ENCODE data around the gene NTM.

The NTM gene

DNA sequence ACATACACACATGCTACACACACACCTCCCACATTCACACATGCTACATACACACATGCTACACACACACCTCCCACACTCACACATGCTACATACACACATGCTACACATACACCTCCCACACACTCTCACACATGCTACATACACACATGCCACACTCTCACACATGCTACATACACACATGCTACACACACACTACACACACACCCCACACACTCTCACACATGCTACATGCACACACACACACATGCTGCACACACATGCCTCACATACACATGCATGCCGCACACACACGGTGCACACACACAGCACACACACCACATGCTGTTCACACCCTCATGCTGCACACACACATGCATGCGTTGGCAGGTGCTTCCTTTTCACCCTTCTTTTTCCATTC lies 495.4 kb downstream of the NTM start:
- Mint-ChIP-seq H3K4me1 (no peaks in the 10 kb centered on the region), H3K9me3 (no peaks in the 10 kb centered on the region), H3K4me3 (no peak overlapping the region), H3K36me3 (no peaks in the 10 kb centered on the region), H3K27ac (no peak overlapping the region), H3K27me3 (no peaks in the 10 kb centered on the region)

DNA sequence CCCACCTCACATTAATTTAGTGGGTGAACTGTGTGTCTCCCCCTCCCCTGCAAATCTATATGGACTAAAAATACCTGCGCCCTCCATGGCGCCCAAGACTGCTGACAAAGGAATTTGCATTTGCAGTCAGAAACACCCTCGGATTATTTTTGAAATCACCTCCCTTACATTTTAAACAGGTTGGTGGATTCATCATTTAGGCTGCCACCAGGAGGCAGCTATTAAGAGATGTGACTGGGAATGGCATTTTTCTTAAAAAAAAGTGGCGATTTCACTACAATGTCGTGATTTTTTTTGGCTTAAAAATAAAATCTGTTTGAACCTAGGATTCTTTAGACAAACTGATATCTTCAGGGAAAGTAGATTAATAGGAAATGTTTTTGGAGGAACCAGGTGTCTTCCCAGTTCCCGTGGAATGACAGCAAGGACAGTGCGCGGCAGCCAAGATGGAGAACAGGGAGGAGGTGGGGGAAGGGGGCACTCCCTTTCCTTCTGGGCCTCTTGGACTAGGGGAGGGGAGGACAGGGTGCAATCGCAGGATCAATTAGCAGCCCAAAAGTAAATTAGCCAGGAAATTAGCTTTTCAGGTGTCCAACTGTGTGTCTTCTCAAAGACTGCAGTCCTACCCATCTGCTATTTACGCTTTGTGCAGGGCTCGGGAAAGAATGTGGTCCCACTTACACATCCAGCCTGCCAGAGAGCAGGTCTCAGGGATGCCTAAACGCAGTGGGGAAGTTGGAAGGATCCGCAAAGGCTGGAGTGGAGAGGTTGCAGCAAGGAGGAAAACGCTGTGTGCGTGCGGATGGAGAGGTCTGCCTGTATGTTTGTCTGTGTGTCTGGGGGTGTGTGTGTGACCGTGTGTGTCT lies 496.4 kb downstream of the NTM start:
- no peak overlapping the region for H3K4me3 Mint-ChIP-seq
- H3K27me3 Mint-ChIP-seq, result no peaks in the 10 kb centered on the region
- H3K36me3 Mint-ChIP-seq, result no peaks in the 10 kb centered on the region
- H3K9me3 Mint-ChIP-seq, result no peaks in the 10 kb centered on the region
- H3K4me1 Mint-ChIP-seq, result no peaks in the 10 kb centered on the region
- H3K27ac Mint-ChIP-seq, result no peak overlapping the region

DNA sequence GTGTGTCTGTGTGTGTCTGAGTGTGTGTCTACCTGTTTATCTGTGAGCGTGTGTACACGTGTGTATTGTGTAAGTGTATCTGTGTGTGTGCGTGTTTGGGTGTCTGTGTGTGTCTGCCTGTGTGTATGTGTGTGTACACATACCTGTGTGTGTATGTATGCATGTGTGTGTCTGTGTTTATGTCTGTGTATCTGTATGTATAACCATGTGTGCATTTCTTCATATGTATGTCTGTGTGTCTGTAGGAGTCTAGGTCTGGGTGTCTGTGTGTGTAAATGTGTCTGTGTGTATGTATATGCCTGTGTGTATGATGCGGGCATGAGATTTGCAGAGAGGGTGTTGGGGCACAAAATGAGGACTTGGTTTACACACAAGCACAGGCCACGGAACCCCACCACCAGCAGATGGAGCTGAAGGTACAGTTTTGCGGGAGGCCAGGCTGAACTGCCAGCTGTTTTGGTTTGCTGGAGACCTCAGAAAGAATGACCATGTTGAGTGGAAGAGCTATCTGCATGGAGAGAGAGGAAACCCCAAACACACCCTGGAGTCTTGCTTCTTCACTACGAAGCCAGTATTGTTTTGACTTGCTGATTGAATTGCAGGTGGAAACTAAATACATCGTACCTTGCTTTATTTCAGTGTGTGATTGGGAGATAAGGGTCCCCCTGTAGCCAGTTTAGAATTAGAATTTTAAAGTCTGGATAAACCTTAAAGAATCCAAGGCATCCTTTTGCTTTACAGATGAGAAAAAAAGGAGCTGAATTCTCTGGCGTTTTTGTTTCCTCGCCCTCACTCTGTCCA lies 497.2 kb downstream of the NTM start:
- Mint-ChIP-seq H3K4me3 (no peak overlapping the region), H3K9me3 (no peaks in the 10 kb centered on the region), H3K36me3 (no peaks in the 10 kb centered on the region), H3K4me1 (no peaks in the 10 kb centered on the region), H3K27ac (no peak overlapping the region), H3K27me3 (no peaks in the 10 kb centered on the region)

DNA sequence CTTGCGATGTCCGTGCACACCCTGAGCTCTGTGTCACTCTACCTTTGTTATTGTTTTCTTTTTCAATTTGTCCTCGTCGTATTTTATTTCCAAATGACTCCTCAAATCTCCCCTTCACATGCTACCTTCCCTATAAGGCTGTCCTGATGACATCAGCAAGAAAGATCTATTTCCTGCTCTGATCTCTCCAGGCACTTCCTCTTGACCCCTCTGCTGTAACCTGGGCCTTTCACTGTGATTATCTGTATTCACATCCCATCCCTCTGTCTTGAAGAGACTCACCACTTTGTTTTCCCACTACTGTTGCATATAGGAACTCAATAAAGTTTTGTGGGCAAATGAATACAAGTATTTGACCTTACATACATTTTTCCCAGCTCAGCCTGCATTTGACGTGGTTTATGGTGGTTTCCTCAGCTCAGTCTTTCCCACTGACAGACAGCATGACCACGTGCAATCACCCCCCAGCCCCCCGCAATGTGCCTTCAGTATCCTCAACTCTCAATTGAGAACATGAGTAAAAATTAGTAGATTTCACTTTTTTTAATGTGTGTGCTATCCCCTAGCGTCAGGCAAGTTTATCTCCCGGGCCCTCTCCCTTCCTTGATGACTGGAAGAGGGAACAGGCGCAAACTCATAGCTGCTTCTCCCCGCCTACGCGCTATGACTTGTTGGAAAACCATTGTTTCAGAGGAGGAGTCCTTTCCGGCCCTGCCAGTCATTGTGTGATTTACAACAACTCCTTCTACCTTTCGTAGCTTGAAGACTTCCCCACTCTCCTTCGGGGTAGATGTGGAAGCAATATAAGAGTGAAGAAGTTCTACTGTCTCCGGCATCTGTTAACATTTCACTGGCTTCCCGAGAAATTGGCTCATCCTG lies 498.5 kb downstream of the NTM start:
- Mint-ChIP-seq H3K9me3 (no peaks in the 10 kb centered on the region), H3K36me3 (no peaks in the 10 kb centered on the region), H3K4me3 (no peak overlapping the region), H3K4me1 (no peaks in the 10 kb centered on the region), H3K27ac (no peak overlapping the region), H3K27me3 (no peaks in the 10 kb centered on the region)

DNA sequence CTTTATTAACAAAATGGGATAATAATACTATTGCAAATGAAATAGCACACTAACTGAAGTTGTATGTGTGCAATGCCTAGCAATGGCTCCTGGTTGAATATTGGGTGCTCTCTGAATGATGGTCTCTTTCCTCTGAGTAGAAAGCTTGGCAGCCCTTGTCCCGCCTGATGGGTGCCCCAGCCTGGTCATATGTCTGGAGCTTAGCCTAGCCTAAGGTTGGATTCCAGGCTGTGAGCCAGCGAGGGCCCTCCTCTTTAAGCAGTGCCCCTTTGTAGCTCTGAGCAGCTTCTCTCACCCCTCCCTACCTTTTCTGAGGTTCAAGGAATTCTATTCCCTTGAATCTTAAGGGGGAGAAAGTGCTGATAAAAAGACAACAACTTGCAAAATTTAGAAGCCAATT lies 499.9 kb downstream of the NTM start:
- Mint-ChIP-seq H3K36me3 (no peaks in the 10 kb centered on the region), H3K9me3 (no peaks in the 10 kb centered on the region), H3K4me3 (no peak overlapping the region), H3K4me1 (no peaks in the 10 kb centered on the region), H3K27me3 (no peaks in the 10 kb centered on the region), H3K27ac (no peak overlapping the region)

DNA sequence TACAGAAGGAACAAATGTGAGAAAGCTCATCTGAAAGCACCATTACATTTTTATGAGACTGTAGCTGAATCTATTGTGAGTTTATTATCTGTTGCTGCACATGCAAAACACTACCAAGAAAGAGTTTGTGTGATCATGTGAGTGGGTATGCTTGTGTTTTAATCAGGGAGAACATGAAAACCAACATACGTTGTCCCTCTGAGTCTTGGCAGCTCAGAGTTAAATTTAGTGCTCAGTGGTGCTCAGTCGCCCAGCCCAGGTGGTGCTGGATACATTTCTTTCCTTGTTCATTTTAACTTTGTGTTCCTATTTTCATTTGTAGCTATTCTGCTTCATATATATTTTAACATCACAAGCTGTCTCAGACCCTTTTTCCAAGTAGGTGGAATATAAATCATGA lies 500.6 kb downstream of the NTM start:
- no peaks in the 10 kb centered on the region for H3K9me3 Mint-ChIP-seq
- no peak overlapping the region for H3K4me3 Mint-ChIP-seq
- no peaks in the 10 kb centered on the region for H3K4me1 Mint-ChIP-seq
- no peaks in the 10 kb centered on the region for H3K36me3 Mint-ChIP-seq
- no peak overlapping the region for H3K27ac Mint-ChIP-seq
- no peaks in the 10 kb centered on the region for H3K27me3 Mint-ChIP-seq

DNA sequence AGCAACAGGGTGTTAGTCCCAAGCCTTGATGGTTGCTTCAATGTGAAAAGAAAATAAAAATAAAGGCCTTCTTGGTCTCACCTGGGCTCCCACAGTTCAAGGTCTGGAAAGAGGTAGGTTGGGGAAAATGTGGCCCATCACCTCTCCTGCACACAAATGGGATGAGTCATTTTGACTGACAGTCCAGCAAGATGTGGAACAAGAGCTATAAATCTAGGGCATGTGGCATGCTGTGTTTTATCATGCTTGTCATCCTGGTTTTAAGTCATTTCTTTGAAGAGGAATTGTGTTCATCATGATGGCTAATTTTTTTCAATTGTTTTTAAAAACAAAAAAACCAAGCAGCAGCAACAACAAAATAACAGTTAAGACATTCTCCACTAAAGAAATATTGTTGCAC lies 503.7 kb downstream of the NTM start:
- no peak overlapping the region for H3K27ac Mint-ChIP-seq
- no peaks in the 10 kb centered on the region for H3K4me1 Mint-ChIP-seq

DNA sequence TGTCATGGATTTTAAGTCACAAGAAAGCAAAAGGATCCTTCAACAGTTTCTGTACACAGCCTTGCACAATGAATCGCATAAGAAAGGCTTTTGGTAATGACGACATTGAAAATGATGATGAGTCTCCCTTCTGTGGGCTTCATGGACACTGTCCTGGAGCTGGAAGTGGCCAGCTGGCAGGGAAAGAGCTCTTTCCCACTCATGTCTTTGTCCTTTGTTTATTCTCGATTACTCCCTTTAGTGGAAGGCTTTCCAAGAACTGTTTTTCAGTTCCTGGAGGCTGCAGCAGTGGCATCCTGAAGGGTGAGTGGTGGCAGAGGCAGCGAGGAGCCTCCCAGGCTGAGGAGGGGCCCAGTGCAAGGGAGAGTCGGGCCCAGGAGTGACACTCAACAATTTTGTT lies 505.2 kb downstream of the NTM start:
- H3K4me3 Mint-ChIP-seq, result no peak overlapping the region
- no peaks in the 10 kb centered on the region for H3K27me3 Mint-ChIP-seq
- no peaks in the 10 kb centered on the region for H3K9me3 Mint-ChIP-seq
- H3K27ac Mint-ChIP-seq, result no peak overlapping the region
- no peaks in the 10 kb centered on the region for H3K36me3 Mint-ChIP-seq
- H3K4me1 Mint-ChIP-seq, result no peaks in the 10 kb centered on the region

More for the DNA sequence above, 503.7 kb downstream of the NTM start:
- no peak overlapping the region for H3K4me3 Mint-ChIP-seq
- H3K27me3 Mint-ChIP-seq, result no peaks in the 10 kb centered on the region
- H3K9me3 Mint-ChIP-seq, result no peaks in the 10 kb centered on the region
- no peaks in the 10 kb centered on the region for H3K36me3 Mint-ChIP-seq

DNA sequence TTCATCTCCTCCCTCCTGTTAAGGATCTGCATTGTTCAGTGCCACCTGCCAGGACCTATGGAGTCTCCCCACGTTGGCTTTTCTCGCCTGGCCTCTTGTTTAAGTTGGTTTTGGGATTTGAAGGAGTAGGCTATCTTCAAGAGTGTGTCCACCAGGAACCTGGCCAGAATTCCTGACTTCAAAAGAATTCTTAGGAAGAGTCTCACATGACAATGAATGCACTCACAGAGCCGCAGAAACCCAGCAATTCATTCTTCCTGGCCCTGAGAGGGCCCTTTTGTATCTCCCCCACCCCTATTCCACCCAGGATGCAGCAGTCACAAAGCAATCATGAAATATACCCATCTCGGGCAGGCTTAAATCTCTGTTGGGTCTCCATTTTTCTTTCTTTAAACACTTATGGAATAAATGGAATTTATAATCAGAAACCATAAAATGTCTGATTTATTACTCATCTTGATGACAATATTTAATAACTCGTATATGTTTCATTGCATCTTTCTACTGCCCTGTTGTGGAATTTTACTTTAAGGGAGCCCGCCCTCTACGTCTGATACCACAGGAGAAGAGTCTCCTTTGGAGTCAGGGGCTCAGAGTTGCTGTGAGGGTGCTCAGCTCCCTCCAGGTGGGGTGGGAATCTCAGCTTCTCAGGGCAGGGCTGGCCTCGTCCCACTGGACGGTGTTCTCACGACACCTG lies 507.0 kb downstream of the NTM start:
- Mint-ChIP-seq H3K4me1 (no peaks in the 10 kb centered on the region), H3K9me3 (no peaks in the 10 kb centered on the region), H3K27me3 (no peaks in the 10 kb centered on the region), H3K36me3 (no peaks in the 10 kb centered on the region), H3K27ac (no peak overlapping the region), H3K4me3 (no peak overlapping the region)

DNA sequence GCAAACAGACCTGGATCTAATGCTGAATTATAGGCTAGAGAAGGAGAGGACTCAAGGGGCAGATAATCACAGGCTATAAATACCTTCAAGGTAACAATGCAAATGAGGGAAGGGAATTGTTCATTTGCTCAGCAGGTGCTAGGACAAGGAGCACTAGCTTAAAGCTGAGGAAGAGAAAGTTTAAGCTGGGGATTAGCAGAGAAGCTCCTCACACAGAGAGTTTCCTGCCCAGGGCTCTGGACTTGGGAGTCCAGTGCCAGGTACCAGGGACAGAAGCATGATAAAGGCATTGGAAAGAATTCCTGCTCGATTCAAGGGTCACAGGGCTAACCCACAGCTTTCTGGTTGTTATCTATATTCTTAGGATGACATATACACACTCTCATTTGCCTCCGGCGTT lies 509.9 kb downstream of the NTM start:
- Mint-ChIP-seq H3K9me3 (no peaks in the 10 kb centered on the region), H3K27me3 (no peaks in the 10 kb centered on the region), H3K4me1 (no peaks in the 10 kb centered on the region), H3K36me3 (no peaks in the 10 kb centered on the region), H3K27ac (no peak overlapping the region), H3K4me3 (no peak overlapping the region)

DNA sequence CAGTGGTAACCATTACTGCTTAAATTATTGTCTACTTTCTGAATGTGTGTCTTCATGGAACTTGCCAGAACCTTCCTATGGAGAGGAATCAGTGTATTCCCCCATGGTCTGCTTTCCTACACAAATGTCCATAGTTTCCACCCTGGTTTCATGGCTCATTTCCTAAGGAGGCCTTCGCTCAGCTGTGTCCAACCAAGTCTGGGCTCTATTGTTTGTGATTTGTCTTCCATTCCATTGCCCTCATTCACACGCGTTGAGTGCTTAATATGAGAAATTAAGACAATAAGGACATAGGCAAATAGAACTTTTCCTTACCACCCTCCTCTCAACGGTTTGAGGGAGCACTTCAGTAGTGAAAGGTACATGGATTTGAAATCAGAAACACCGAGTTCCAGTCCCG lies 510.6 kb downstream of the NTM start:
- H3K36me3 Mint-ChIP-seq, result no peaks in the 10 kb centered on the region
- no peak overlapping the region for H3K4me3 Mint-ChIP-seq
- H3K27me3 Mint-ChIP-seq, result no peaks in the 10 kb centered on the region
- H3K9me3 Mint-ChIP-seq, result no peaks in the 10 kb centered on the region
- no peaks in the 10 kb centered on the region for H3K4me1 Mint-ChIP-seq
- no peak overlapping the region for H3K27ac Mint-ChIP-seq

DNA sequence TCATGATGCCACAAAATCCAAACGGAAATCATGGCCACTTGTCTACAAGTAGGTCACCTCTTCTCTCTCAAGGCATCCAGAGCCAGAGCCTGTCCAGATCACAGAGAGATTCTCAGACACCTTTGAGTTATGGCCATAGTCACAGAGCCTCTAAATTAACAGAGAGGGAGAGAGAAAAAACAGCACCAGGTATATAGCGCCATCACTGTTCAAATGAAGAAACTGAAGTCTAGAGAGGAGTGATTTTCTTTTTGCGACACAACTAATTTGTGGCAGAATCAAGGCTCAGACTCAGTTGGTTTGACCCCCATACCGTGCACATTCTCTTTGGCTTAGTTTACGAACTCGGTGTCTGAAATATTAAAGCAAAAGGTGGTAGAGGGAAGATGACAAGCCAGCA lies 512.9 kb downstream of the NTM start:
- no peaks in the 10 kb centered on the region for H3K27me3 Mint-ChIP-seq
- no peaks in the 10 kb centered on the region for H3K36me3 Mint-ChIP-seq
- H3K27ac Mint-ChIP-seq, result no peak overlapping the region
- no peaks in the 10 kb centered on the region for H3K9me3 Mint-ChIP-seq
- no peak overlapping the region for H3K4me3 Mint-ChIP-seq
- H3K4me1 Mint-ChIP-seq, result no peaks in the 10 kb centered on the region

DNA sequence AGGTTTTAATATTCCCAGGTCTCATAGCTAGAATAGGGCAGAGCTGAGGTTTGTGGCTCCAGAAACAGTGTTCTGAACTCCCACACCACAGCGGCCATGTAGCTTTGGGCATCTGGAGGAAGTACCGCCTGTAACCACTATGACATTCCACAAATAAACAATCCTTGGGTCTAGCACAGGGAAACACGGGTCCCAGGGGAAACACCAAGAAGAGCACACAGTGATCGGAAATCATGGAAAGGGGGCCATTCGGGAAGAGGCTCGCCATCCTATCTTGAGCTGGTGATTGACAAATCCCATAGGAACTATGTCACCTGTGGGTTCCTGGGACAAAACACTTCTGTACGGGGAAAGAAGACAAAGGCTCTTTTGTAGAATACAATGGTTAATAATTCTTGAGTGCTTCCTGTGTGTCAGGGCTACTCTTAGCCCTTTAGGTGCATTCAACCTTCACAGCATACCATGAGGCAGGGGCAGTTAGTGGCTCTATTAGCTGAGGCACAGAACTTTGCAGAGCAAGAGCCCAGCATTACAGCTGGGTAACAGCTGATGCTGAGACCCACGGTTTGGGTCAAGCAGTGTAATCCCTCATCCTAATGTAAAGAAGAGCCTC lies 514.2 kb downstream of the NTM start:
- Mint-ChIP-seq H3K9me3 (no peaks in the 10 kb centered on the region), H3K36me3 (no peaks in the 10 kb centered on the region), H3K27ac (no peak overlapping the region), H3K27me3 (no peaks in the 10 kb centered on the region), H3K4me1 (no peaks in the 10 kb centered on the region), H3K4me3 (no peak overlapping the region)

DNA sequence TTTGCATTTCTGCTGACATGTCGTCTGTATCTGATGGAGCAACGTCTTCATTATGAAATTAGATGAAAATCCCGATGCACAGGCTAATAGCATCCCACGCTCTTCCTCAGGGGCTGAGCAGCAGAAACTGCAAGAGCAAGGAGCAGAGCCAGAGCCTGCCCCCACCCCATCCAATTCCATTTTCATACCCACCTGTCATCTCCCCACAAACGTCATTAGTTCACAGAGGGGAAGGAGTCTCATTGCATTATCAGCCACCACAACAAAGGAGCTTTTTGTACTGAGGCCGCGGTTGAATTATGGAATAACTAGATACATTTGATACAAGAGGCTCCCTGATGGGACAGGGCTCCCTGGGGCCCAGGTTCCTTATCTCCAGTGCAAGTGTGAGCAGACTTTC lies 515.0 kb downstream of the NTM start:
- no peaks in the 10 kb centered on the region for H3K4me1 Mint-ChIP-seq
- no peaks in the 10 kb centered on the region for H3K27me3 Mint-ChIP-seq
- H3K9me3 Mint-ChIP-seq, result no peaks in the 10 kb centered on the region
- no peak overlapping the region for H3K27ac Mint-ChIP-seq
- no peaks in the 10 kb centered on the region for H3K36me3 Mint-ChIP-seq
- H3K4me3 Mint-ChIP-seq, result no peak overlapping the region

DNA sequence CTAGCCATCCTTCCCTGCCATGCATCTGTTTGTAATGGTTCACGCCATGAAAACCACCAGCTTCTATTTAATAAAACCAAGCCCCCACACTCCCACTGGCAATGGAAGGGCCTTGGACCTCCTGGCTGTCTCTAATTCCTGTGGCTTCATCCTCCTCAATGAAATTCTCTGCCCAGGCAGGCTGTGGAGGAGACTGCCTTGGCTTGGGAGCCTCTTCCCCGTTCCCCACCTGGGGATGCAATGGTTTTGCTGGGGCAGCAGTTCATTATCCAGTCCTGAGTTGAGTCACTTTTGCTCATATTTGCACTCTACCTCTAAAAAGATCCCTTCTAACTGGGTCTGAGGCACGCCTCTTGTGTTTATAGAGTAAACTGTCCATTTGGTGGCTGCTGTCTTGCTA lies 515.8 kb downstream of the NTM start:
- Mint-ChIP-seq H3K4me1 (no peaks in the 10 kb centered on the region), H3K27ac (no peak overlapping the region), H3K4me3 (no peak overlapping the region), H3K27me3 (no peaks in the 10 kb centered on the region), H3K36me3 (no peaks in the 10 kb centered on the region), H3K9me3 (no peaks in the 10 kb centered on the region)
